ENCODE measurements around the gene NR2F6.

GRCh38 chr19:17216058-17216670 lies 29.6 kb downstream of the NR2F6 start:
- TF ChIP-seq CTCF (IDR thresholded peaks at IDR 0.05) (no peak), POLR2A (IDR thresholded peaks at IDR 0.05) (no peak)
